OCI-M2 (cell line): ENCODE results near the gene RAB4B.
"Not testable (repeated sequence)": the region's sequence is repeated elsewhere in the genome, so short reads cannot be mapped to it uniquely, and the experiment has no call there.

ENCODE experiments used
- DNase-seq: peaks from one replicate; lab custom pipeline; 2025; ENCODE audit not compliant: unreplicated experiment; lab: John Stamatoyannopoulos, UW

RAB4B gene

GRCh38 chr19:40842997-40843652, 65.1 kb downstream of the RAB4B start:
- DNase-seq = not testable (repeated sequence)

GRCh38 chr19:40843653-40844052, 65.6 kb downstream of the RAB4B start:
- not testable (repeated sequence) for DNase-seq
